ENCODE results near the gene ADGRF1. TPM values are rescaled to one million over a fixed set of nuclear protein-coding genes. Genes with fewer than 3 reads are reported as not detected.

Gene ADGRF1
- total RNA-seq, 2 donors from 2014 or later, result not detected

GRCh38 chr6:47047097-47047478 is 5.0 kb upstream of the ADGRF1 start:
- no peak for DNase-seq (ENCODE audit: low spot score)
- Histone ChIP-seq H3K4me1 (peaks cover 0 to 9% of the 10 kb centered on the region in 2 donors), H3K27me3 (no peaks in the 10 kb centered on the region), H3K9me3 (no peaks in the 10 kb centered on the region), H3K27ac (no peak overlapping the region), H3K36me3 (no peaks in the 10 kb centered on the region), H3K4me3 (no peak overlapping the region)
- TF ChIP-seq, protein P1, sequence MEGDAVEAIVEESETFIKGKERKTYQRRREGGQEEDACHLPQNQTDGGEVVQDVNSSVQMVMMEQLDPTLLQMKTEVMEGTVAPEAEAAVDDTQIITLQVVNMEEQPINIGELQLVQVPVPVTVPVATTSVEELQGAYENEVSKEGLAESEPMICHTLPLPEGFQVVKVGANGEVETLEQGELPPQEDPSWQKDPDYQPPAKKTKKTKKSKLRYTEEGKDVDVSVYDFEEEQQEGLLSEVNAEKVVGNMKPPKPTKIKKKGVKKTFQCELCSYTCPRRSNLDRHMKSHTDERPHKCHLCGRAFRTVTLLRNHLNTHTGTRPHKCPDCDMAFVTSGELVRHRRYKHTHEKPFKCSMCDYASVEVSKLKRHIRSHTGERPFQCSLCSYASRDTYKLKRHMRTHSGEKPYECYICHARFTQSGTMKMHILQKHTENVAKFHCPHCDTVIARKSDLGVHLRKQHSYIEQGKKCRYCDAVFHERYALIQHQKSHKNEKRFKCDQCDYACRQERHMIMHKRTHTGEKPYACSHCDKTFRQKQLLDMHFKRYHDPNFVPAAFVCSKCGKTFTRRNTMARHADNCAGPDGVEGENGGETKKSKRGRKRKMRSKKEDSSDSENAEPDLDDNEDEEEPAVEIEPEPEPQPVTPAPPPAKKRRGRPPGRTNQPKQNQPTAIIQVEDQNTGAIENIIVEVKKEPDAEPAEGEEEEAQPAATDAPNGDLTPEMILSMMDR (IDR thresholded peaks at IDR 0.05), result no peak

GRCh38 chr6:47044397-47044796 is 2.3 kb upstream of the ADGRF1 start:
- H3K36me3 ChIP-seq, result no peaks in the 10 kb centered on the region
- DNase-seq (ENCODE audit: low spot score), result no peak
- TF ChIP-seq, protein P1 (IDR thresholded peaks at IDR 0.05), result no peak
- no peak overlapping the region for H3K27ac ChIP-seq
- peaks cover 0 to 9% of the 10 kb centered on the region in 2 donors for H3K4me1 ChIP-seq
- no peaks in the 10 kb centered on the region for H3K9me3 ChIP-seq
- H3K27me3 ChIP-seq, result no peaks in the 10 kb centered on the region
- H3K4me3 ChIP-seq, result no peak overlapping the region

DNA sequence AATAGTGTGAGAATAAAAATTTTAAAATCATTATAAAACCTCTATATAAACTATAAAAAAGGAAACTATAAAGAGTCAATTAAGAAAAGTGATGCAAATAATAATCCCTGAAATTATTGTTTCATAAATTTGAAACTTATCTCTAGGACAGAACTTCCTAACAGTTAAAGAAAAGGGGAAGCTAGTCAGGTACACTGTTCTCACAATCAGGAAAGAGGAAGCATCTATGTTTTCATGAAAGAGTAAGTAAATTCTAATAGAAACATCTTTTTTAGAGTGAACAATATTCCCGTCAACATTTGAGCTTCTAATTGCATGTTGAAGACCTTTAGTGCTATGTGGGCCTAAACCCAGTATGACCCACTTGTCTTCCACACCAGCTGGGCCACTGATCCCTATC is 1.2 kb upstream of the ADGRF1 start:
- Histone ChIP-seq H3K9me3 (no peaks in the 10 kb centered on the region), H3K4me1 (peaks cover 0 to 9% of the 10 kb centered on the region in 2 donors), H3K36me3 (no peaks in the 10 kb centered on the region), H3K4me3 (no peak overlapping the region), H3K27me3 (no peaks in the 10 kb centered on the region), H3K27ac (no peak overlapping the region)
- no peak for DNase-seq (ENCODE audit: low spot score)
- TF ChIP-seq, protein P1 (IDR thresholded peaks at IDR 0.05), result no peak

DNA sequence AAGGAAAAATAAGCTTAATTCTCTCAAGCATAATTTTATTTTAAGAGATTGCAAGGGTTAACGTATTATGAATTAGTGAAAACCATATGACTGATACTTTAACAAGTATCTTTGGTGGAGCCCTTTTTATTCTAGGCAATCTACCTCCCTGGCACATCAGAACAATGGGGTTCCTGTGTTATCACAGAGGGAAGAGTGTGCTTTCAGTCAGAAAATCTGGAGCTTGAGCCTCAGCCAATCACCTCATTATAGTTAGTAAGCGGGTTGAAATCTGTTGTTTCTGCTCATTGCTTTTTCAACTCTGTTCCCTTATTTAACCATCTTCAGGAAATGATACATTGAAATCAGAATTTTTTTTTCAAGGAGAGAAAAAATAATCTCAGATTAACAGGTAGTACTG is 391 bp downstream of the ADGRF1 start:
- Histone ChIP-seq H3K4me1 (no peaks in the 10 kb centered on the region), H3K27me3 (no peaks in the 10 kb centered on the region), H3K9me3 (no peaks in the 10 kb centered on the region), H3K36me3 (no peaks in the 10 kb centered on the region), H3K27ac (no peak overlapping the region), H3K4me3 (no peak overlapping the region)
- TF ChIP-seq, protein P1 (IDR thresholded peaks at IDR 0.05), result no peak
- DNase-seq (ENCODE audit: low spot score), result no peak

DNA sequence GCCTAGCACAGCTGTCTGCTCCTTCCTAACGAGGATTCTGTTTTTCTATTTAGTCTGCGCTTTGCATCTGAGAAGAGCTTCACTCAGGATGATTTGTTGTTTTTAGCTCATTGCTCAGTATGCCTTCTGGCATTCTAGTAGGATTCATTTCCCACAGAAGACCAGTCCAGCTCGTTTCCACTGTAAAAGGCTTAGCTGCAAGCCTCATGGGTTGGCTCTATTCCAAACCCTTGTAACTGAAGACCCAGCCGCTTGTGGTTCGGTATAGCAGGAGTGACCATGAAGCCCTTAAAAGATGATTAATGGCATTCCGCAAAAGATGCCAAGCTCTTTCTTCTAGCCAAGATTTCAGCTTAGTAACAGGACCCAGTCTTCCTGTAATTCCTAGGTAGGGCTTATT is 7.2 kb downstream of the ADGRF1 start:
- no peak for DNase-seq (ENCODE audit: low spot score)
- Histone ChIP-seq H3K4me1 (peaks cover 0 to 24% of the 10 kb centered on the region in 2 donors), H3K27me3 (no peaks in the 10 kb centered on the region), H3K27ac (no peak overlapping the region), H3K9me3 (no peaks in the 10 kb centered on the region), H3K36me3 (no peaks in the 10 kb centered on the region), H3K4me3 (no peak overlapping the region)
- TF ChIP-seq, protein P1 (IDR thresholded peaks at IDR 0.05), result no peak

DNA sequence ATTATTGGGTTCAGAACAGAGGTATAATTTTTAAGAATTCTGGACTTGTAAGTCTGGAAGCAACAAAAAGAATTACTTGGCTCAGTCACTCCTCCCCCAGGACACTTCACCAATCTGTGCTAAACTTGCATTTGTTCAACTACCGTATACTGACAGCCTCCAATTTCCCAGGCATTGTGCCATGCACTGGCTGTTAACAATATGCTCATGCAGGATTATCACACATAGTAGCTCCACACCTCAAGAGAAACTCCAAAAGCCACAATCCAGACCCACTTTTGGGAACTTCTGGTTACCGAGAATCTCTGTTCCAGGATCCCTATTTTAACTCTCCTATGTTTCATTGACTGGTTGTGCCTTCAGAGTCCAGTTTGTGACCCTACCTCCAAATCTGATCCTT is 7.7 kb downstream of the ADGRF1 start:
- TF ChIP-seq, protein P1 (IDR thresholded peaks at IDR 0.05), result no peak
- Histone ChIP-seq H3K27ac (no peak overlapping the region), H3K4me3 (no peak overlapping the region), H3K27me3 (no peaks in the 10 kb centered on the region), H3K9me3 (no peaks in the 10 kb centered on the region), H3K4me1 (peaks cover 0 to 24% of the 10 kb centered on the region in 2 donors), H3K36me3 (no peaks in the 10 kb centered on the region)
- no peak for DNase-seq (ENCODE audit: low spot score)

Data from right atrium auricular region (tissue), 2 donors.